Neural cell (in vitro differentiated cells): ENCODE results near the gene SRC. TPM values are rescaled to one million over a fixed set of nuclear protein-coding genes. Genes with fewer than 3 reads are reported as not detected.

ENCODE experiments used
- H2AFZ ChIP-seq: fragments of 200-600, 300-800 bp; sonication (generic), shearing (Covaris generic); 2 replicates; pipeline ENCODE4 v1.6.0; 2014; ENCODE audit warnings: low read depth, mild to moderate bottlenecking, antibody characterized with exemption, low read length, moderate library complexity
- H3F3A ChIP-seq: fragments of 200-600 bp; shearing (Covaris generic); 2 replicates; pipeline ENCODE4 v1.6.1; 2016; ENCODE audit warnings: mild to moderate bottlenecking, moderate library complexity, mixed read lengths, antibody characterized with exemption, low read length; ENCODE audit not compliant: insufficient read depth, poor library complexity, severe bottlenecking
- H3K27ac ChIP-seq: fragments of 200-600, 300-800 bp; sonication (generic), shearing (Covaris generic); 2 replicates; pipeline ENCODE4 v1.5.1; 2014; ENCODE audit warnings: mild to moderate bottlenecking, low read length, moderate library complexity
- H3K27me3 ChIP-seq: fragments of 300-800, 200-600 bp; sonication (generic), shearing (Covaris generic); 2 replicates; pipeline ENCODE4 v1.6.0; 2014; ENCODE audit warnings: mild to moderate bottlenecking, low read depth, low read length, moderate library complexity; ENCODE audit not compliant: insufficient read depth
- H3K36me3 ChIP-seq: fragments of 300-800, 200-600 bp; sonication (generic), shearing (Covaris generic); 2 replicates; pipeline ENCODE4 v1.5.1; 2014; ENCODE audit warnings: mild to moderate bottlenecking, antibody characterized with exemption, low read length, moderate library complexity; ENCODE audit not compliant: insufficient read depth
- H3K4me2 ChIP-seq: fragments of 300-800, 200-600 bp; sonication (generic), shearing (Covaris generic); 2 replicates; pipeline ENCODE4 v1.6.0; 2014; ENCODE audit warnings: mild to moderate bottlenecking, low read length
- H3K4me3 ChIP-seq: fragments of 300-800, 200-600 bp; sonication (generic), shearing (Covaris generic); 2 replicates; pipeline ENCODE4 v1.5.1; 2014; ENCODE audit warnings: mild to moderate bottlenecking, low read length, moderate library complexity
- H3K79me2 ChIP-seq: fragments of 200-600 bp; shearing (Covaris generic); replicated peaks from 2 replicates; pipeline ENCODE4 v1.6.0; 2014; ENCODE audit warnings: mild to moderate bottlenecking, low read length, moderate library complexity; ENCODE audit not compliant: insufficient read depth
- H3K9ac ChIP-seq: fragments of 300-800, 200-600 bp; sonication (generic), shearing (Covaris generic); 2 replicates; pipeline ENCODE4 v1.6.1; 2016; ENCODE audit warnings: mild to moderate bottlenecking, low read length, mixed read lengths
- H3K9me2 ChIP-seq: fragments of 200-600 bp; shearing (Covaris generic); 2 replicates; pipeline ENCODE4 v1.6.1; 2016; ENCODE audit warnings: mild to moderate bottlenecking, low read length, mixed read lengths; ENCODE audit not compliant: insufficient read depth
- H3K9me3 ChIP-seq: fragments of 200-600, 300-800 bp; sonication (generic), shearing (Covaris generic); 2 replicates; pipeline ENCODE4 v1.6.1; 2016; ENCODE audit warnings: mild to moderate bottlenecking, mixed run types, low read length, moderate library complexity, mixed read lengths
- H4K20me1 ChIP-seq: fragments of 200-600 bp; shearing (Covaris generic); 2 replicates; pipeline ENCODE4 v1.6.1; 2016; ENCODE audit warnings: mild to moderate bottlenecking, mixed run types; ENCODE audit not compliant: insufficient read depth
- EP300 ChIP-seq: fragments of 450-650 bp; conservative IDR thresholded peaks from 2 replicates; pipeline ENCODE4 v1.6.1; 2014; ENCODE audit warnings: antibody characterized with exemption, mild to moderate bottlenecking, moderate library complexity; ENCODE audit not compliant: poor library complexity, severe bottlenecking
- EZH2 ChIP-seq: fragments of 200-600, 300-800 bp; shearing (Covaris generic), sonication (generic); IDR thresholded peaks from 2 replicates; pipeline ENCODE4 v1.6.1; 2014; ENCODE audit warnings: antibody characterized with exemption, low read length, borderline replicate concordance, mild to moderate bottlenecking; ENCODE audit not compliant: insufficient read depth, poor library complexity, severe bottlenecking
- MXI1 ChIP-seq: fragments of 450-650 bp; conservative IDR thresholded peaks from 2 replicates; pipeline ENCODE4 v1.6.1; 2014; ENCODE audit warnings: antibody characterized with exemption, mild to moderate bottlenecking; ENCODE audit not compliant: poor library complexity, severe bottlenecking
- POLR2AphosphoS5 ChIP-seq: IDR thresholded peaks from 2 replicates; pipeline ENCODE4 v1.6.1; 2012
- RAD21 ChIP-seq: fragments of 450-650 bp; conservative IDR thresholded peaks from 2 replicates; pipeline ENCODE4 v1.6.1; 2014; ENCODE audit warnings: antibody characterized with exemption, mild to moderate bottlenecking, moderate library complexity
- SMC3 ChIP-seq: fragments of 450-650 bp; conservative IDR thresholded peaks from 2 replicates; pipeline ENCODE4 v1.6.1; 2014; ENCODE audit warnings: antibody characterized with exemption, mild to moderate bottlenecking, moderate library complexity; ENCODE audit not compliant: poor library complexity
- TAF1 ChIP-seq: IDR thresholded peaks from 2 replicates; pipeline ENCODE4 v1.6.1; 2012; ENCODE audit warnings: low read depth
- polyA plus RNA-seq: library from polyadenylated mRNA; depleted of rRNA; stranded (reverse); fragments of >200 nt; gene quantifications from 2 replicates; pipeline ENCODE4 v1.2.3, GENCODE V29; 2014
- TF ChIP-seq, protein P1 (sequence below): fragments of 450-650 bp; IDR thresholded peaks from 2 replicates; pipeline ENCODE4 v1.5.1; 2014; ENCODE audit warnings: antibody characterized with exemption, mild to moderate bottlenecking, moderate library complexity; ENCODE audit not compliant: poor library complexity, severe bottlenecking
- TF ChIP-seq, protein P2 (sequence below): IDR thresholded peaks from 2 replicates; pipeline ENCODE4 v1.6.1; 2012; ENCODE audit warnings: borderline replicate concordance

Gene SRC
- polyA plus RNA-seq, 1 donor from 2014 or later, result 39.0 TPM

DNA sequence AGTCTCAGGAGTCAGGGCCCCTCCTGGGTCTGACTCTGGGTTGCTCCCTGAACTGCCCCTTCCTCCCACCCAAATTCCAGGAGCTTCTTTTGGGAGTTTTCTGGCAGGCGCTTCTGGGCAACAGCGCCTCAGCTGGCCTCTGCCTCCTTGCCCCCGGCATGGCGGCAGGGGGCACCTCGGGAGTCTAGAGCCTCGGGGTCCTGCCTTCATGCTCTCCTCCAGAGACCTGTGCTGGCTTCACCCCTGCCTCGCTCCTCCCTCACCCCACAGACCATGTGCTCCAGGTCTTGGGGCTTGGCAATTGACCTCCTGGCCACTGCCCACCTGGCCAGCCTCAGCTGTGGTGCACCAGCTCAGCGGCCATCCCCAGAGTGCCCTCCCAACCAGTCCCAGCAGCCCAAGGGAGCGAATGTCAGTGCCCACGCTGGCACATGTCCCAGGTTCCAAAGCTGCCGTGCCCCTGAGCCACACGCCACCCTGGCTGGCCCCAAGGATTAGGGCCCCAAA is 43.4 kb downstream of the SRC start:
- H3F3A ChIP-seq, result no peaks in the 10 kb centered on the region
- no peaks in the 10 kb centered on the region for H3K27me3 ChIP-seq
- H3K9me3 ChIP-seq, result no peaks in the 10 kb centered on the region
- H3K27ac ChIP-seq, result no peak overlapping the region
- H3K9me2 ChIP-seq, result no peaks in the 10 kb centered on the region
- TF ChIP-seq, protein P1, sequence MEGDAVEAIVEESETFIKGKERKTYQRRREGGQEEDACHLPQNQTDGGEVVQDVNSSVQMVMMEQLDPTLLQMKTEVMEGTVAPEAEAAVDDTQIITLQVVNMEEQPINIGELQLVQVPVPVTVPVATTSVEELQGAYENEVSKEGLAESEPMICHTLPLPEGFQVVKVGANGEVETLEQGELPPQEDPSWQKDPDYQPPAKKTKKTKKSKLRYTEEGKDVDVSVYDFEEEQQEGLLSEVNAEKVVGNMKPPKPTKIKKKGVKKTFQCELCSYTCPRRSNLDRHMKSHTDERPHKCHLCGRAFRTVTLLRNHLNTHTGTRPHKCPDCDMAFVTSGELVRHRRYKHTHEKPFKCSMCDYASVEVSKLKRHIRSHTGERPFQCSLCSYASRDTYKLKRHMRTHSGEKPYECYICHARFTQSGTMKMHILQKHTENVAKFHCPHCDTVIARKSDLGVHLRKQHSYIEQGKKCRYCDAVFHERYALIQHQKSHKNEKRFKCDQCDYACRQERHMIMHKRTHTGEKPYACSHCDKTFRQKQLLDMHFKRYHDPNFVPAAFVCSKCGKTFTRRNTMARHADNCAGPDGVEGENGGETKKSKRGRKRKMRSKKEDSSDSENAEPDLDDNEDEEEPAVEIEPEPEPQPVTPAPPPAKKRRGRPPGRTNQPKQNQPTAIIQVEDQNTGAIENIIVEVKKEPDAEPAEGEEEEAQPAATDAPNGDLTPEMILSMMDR, result no peak
- TF ChIP-seq, protein P2, sequence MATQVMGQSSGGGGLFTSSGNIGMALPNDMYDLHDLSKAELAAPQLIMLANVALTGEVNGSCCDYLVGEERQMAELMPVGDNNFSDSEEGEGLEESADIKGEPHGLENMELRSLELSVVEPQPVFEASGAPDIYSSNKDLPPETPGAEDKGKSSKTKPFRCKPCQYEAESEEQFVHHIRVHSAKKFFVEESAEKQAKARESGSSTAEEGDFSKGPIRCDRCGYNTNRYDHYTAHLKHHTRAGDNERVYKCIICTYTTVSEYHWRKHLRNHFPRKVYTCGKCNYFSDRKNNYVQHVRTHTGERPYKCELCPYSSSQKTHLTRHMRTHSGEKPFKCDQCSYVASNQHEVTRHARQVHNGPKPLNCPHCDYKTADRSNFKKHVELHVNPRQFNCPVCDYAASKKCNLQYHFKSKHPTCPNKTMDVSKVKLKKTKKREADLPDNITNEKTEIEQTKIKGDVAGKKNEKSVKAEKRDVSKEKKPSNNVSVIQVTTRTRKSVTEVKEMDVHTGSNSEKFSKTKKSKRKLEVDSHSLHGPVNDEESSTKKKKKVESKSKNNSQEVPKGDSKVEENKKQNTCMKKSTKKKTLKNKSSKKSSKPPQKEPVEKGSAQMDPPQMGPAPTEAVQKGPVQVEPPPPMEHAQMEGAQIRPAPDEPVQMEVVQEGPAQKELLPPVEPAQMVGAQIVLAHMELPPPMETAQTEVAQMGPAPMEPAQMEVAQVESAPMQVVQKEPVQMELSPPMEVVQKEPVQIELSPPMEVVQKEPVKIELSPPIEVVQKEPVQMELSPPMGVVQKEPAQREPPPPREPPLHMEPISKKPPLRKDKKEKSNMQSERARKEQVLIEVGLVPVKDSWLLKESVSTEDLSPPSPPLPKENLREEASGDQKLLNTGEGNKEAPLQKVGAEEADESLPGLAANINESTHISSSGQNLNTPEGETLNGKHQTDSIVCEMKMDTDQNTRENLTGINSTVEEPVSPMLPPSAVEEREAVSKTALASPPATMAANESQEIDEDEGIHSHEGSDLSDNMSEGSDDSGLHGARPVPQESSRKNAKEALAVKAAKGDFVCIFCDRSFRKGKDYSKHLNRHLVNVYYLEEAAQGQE, result no peak
- TF ChIP-seq POLR2AphosphoS5, result no peak
- no peak for TF ChIP-seq TAF1
- TF ChIP-seq RAD21, result no peak
- TF ChIP-seq SMC3, result no peak
- no peak for TF ChIP-seq MXI1
- no peak for TF ChIP-seq EP300
- H3K79me2 ChIP-seq, result no peaks in the 10 kb centered on the region
- no peaks in the 10 kb centered on the region for H4K20me1 ChIP-seq
- no peak overlapping the region for H3K4me3 ChIP-seq
- no peak overlapping the region for H3K4me2 ChIP-seq
- H2AFZ ChIP-seq, result no peak overlapping the region
- peaks cover 8% of the 10 kb centered on the region for H3K36me3 ChIP-seq
- H3K9ac ChIP-seq, result no peak overlapping the region

DNA sequence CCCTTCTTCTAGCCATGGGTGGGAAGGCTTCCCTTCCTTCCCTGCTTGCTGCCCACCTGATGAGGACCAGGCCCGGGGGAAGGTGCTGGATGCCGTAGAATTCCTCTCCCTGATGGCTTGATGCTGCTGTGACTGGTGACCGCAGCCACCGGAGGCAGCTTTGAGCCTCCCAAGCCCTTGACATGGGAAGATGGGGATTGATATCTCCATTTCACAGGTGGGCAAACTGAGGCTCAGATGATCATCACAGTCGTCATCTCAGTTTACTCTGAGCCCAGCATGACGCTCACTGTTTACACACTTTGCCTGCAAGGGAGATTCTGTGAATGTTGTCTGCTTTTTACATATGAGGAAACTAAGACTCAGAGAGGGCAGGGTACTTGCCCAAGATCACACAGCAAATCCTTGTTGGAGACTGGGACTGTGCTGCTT is 43.9 kb downstream of the SRC start:
- Histone ChIP-seq H4K20me1 (no peaks in the 10 kb centered on the region), H3K4me2 (no peak overlapping the region), H3F3A (no peaks in the 10 kb centered on the region), H3K4me3 (no peak overlapping the region), H2AFZ (no peak overlapping the region), H3K9me3 (no peaks in the 10 kb centered on the region), H3K27ac (no peak overlapping the region), H3K27me3 (no peaks in the 10 kb centered on the region), H3K9ac (no peak overlapping the region), H3K9me2 (no peaks in the 10 kb centered on the region), H3K79me2 (no peaks in the 10 kb centered on the region), H3K36me3 (peaks cover 8% of the 10 kb centered on the region)
- TF ChIP-seq EP300 (no peak), EZH2 (no peak), MXI1 (no peak), TAF1 (no peak), SMC3 (no peak), POLR2AphosphoS5 (no peak), RAD21 (no peak)
- TF ChIP-seq, protein P1, result no peak
- TF ChIP-seq, protein P2, result no peak
